Esophagus squamous epithelium (tissue), 5 donors: ENCODE measurements around the gene AIP. TPM values are rescaled to one million over a fixed set of nuclear protein-coding genes. Genes with fewer than 3 reads are reported as not detected.

Source experiments
- DNase-seq: peaks from one replicate; lab custom pipeline; 2025; lab: John Stamatoyannopoulos, UW
- H3K27ac ChIP-seq, 4 donors: fragments of 200-600 bp; sonication (generic); one replicate each; pipeline ENCODE4 v1.5.1; 2016 to 2019; ENCODE audit warnings: mild to moderate bottlenecking in 1 of 4
- H3K27me3 ChIP-seq, 4 donors: fragments of 200-600 bp; sonication (generic); 1 replicate in 3 of 4; 2 replicates in 1 of 4; pipeline versions ENCODE4 v1.5.1 to v1.6.0; 2017 to 2021; ENCODE audit warnings: antibody characterized with exemption in 1 of 4
- H3K36me3 ChIP-seq, 3 donors: fragments of 200-600 bp; sonication (generic); one replicate each; pipeline ENCODE4 v1.5.1; 2016 to 2019
- H3K4me1 ChIP-seq, 3 donors: fragments of 200-600 bp; sonication (generic); one replicate each; pipeline ENCODE4 v1.5.1; 2017 to 2019
- H3K4me3 ChIP-seq, 4 donors: fragments of 200-600 bp; sonication (generic); 1 replicate in 3 of 4; 2 replicates in 1 of 4; pipeline ENCODE4 v1.5.1; 2016 to 2019; ENCODE audit warnings: mild to moderate bottlenecking in 2 of 4, moderate library complexity in 1 of 4
- H3K9me3 ChIP-seq, 3 donors: fragments of 200-600 bp; sonication (generic); one replicate each; pipeline ENCODE4 v1.5.1; 2016 to 2019
- CTCF ChIP-seq, 6 experiments: fragments of 450-650 bp in 4 of 6; fragments of 200-600 bp in 2 of 6; sonication (generic) in 2 of 6; IDR thresholded peaks; one replicate each; pipeline ENCODE4 v1.5.1; 2016 to 2019; ENCODE audit warnings: antibody characterized with exemption in 6 of 6, mild to moderate bottlenecking in 4 of 6, moderate library complexity in 4 of 6
- POLR2A ChIP-seq, 4 donors: fragments of 450-650 bp; IDR thresholded peaks; one replicate each; pipeline ENCODE4 v1.6.1; 2017; ENCODE audit warnings: antibody characterized with exemption in 4 of 4, mild to moderate bottlenecking in 4 of 4, moderate library complexity in 3 of 4
- WGBS, 2 donors: methylation state at CpG; one replicate each; pipeline ENCODE4 v1.1.5; 2018; 5-methylcytosine and 5-hydroxymethylcytosine counted together
- intact Hi-C: fragments of 100-400 bp; cut with DNase I; formaldehyde crosslinking; loops from one replicate; pipeline ENCODE4 v1.15.0; 2022
- total RNA-seq, 4 donors: library from RNA; depleted of rRNA; stranded (reverse); fragments of >200 nt; gene quantifications; one replicate each; pipeline ENCODE4 v1.1.0, GENCODE V29; 2016
- donor health status: DM: yes; HTN: yes; CAD: no.

The AIP gene
- total RNA-seq, 4 donors from 2014 or later: 16.8 to 63.3 (median 28.3) TPM

DNA sequence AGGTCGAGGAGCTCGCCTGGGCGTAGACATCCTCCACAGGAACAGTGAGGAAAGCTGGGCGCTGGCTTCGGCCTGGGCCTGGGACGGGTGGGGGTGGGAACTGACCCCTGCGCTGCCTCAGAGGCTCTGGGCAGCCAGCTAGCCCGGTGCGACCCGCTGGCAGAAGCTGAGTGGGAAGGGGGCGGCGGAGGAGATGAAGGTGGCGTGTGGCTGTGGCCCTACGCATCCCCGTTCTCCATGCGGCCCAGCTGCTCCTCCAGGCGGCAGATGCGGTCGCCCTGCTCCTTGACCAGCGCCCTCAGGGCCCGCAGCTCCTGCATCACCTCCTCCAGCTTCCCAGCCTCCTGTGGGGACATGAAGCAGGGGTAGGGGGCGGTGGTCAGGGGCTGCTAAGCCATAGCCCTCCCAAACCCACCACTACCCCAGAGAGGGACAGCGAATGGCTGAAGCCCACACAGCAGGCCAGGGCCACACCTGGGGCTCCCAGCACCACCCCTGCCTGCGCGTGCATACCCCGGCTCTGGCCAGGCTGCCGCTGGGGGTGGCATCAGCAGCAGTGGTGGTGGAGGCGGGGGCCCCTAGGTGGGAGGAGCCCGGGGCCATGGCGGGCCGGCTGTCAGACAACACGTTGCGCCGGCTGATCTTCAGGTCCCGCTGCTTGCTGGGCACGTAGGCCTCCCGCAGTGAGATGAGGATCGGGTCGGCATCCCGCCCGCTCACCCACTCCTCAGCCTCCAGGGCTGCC is 44.5 kb upstream of the AIP start:
- Histone ChIP-seq H3K9me3 (no peaks in the 10 kb centered on the region), H3K27ac (peak overlapping the region; percentile 25 to 84 (median 66)), H3K4me1 (peaks cover 52 to 91% (median 56%) of the 10 kb centered on the region in 3 donors), H3K4me3 (peak overlapping the region; percentile 8 to 58 (median 40)), H3K36me3 (peaks cover 33 to 88% (median 46%) of the 10 kb centered on the region in 3 donors), H3K27me3 (no peaks in the 10 kb centered on the region)
- 80 to 100% methylated on average over 1 to 17 of the region's 41 CpGs for WGBS, 2 donors
- DNase-seq: no peak
- TF ChIP-seq POLR2A (IDR thresholded peaks at IDR 0.05) (peak in 2 of 4 donors; percentile 12 to 62), CTCF (IDR thresholded peaks at IDR 0.05) (no peak)
- intact Hi-C loops: no loop called here

DNA sequence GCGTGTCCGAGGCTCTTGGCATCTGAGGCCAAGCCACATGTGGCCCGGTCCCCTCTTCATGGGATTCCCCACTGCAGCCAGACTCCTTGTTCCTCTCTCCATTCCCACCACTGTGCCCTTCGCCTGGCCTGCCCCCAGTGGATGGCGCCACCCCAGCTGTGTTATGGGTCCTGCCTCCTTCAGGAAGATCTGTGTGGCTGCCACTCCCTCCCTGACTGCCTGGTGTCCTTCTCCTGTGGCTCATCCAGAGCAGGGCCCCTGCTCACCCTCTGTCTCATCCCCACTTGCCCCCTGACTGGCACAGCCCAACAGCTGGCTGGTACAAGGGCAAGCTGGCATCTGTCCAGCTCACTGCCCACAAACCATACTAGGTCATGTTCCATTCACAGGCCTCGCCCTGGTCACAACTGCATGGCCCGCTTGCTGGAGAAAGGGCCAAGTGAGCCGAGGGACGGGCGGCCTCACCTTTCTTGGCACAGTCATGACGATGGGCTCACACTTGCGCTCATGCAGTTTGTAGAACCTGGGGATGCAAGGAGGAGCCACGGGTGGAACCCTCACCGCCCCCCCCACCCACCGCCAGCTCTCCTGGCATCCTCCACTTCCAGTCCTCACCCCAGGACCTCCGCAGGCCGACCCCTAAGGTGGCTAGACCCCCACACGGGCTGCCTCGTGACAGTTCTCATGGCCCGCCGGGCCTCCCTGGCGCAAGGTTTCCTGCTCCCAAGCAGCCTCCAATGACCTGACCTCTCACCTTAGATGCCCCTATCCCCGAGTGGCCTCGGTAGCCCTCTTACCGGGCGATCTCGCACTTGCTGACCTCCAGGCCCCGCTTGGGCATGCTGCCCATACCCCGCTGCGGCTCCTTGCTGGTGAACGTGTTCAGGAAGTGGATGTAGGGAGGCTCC is 43.3 kb upstream of the AIP start:
- peak in 3 of 6 experiments; percentile 8 to 28 (median 11) for TF ChIP-seq CTCF (IDR thresholded peaks at IDR 0.05)
- no peak for TF ChIP-seq POLR2A (IDR thresholded peaks at IDR 0.05)
- H3K4me3 ChIP-seq: peak overlapping the region in 2 of 4 donors; percentile 12 to 41
- intact Hi-C loops: no loop called here

DNA sequence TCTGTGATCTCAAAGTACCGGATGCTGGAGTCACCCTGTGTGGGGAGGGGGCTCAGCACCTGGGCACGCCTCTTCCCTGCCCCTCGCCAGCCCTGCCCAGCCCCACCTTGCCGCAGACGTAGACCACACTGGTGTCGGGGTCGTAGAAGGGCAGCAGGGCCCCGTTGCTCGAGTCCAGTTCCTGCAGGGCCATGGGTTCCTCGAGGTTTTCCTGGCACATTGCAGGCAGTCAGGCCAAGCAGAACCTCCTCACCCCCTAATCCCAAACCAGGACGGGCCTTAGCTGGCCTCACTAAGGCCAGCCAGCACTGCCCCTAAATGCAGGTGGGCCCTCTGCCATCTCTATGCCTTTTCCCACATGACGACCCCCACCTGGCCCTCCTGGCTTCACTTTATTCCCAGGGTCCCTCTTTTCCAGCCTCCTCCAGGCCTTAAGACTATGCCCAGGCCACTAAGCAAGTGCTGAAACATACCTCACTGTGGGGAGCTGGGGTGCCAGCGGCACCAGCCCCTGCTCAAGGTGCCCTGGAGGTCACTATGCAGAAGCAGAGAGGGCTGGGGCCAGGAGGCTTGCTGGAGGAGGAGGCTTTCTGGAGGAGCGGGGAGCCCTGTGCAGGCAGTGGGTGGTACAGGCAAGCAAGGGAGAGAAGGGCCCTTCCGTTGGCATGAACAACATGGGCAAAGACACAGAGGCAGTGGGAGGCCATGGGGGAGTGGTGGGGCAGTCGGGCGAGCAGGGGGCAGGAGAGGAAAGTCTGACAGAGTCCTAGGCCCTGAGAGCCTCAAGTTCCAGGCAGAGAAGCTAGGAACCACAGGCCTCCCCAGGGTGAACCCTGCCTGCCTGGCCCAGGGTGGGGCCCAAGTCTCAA is 42.4 kb upstream of the AIP start:
- H3K36me3 ChIP-seq: peaks cover 19 to 67% (median 28%) of the 10 kb centered on the region in 3 donors
- DNase-seq: no peak
- peak overlapping the region in 1 of 4 donors; percentile 12 for H3K4me3 ChIP-seq
- H3K9me3 ChIP-seq: no peaks in the 10 kb centered on the region
- peak overlapping the region; percentile 6 to 84 (median 66) for H3K27ac ChIP-seq
- no peaks in the 10 kb centered on the region for H3K27me3 ChIP-seq
- TF ChIP-seq POLR2A (IDR thresholded peaks at IDR 0.05) (no peak), CTCF (IDR thresholded peaks at IDR 0.05) (no peak)
- intact Hi-C loops: no loop called here
- H3K4me1 ChIP-seq: peaks cover 43 to 88% (median 53%) of the 10 kb centered on the region in 3 donors
- 70 to 90% methylated on average over 2 to 6 of the region's 17 CpGs for WGBS, 2 donors

More for the DNA sequence above, 43.3 kb upstream of the AIP start:
- DNase-seq: no peak
- H3K27ac ChIP-seq: peak overlapping the region; percentile 11 to 84 (median 66)
- H3K4me1 ChIP-seq: peaks cover 52 to 88% (median 57%) of the 10 kb centered on the region in 3 donors
- no peaks in the 10 kb centered on the region for H3K9me3 ChIP-seq
- WGBS, 2 donors: 61% methylated on average over 8 to 14 of the region's 31 CpGs
- H3K36me3 ChIP-seq: peaks cover 21 to 76% (median 34%) of the 10 kb centered on the region in 3 donors
- no peaks in the 10 kb centered on the region for H3K27me3 ChIP-seq

- DNase-seq: no peak
- intact Hi-C loops: no loop called here
- WGBS, 2 donors: 78 to 87% methylated on average over 5 to 8 of the region's 21 CpGs
- H3K9me3 ChIP-seq: no peaks in the 10 kb centered on the region
- H3K27ac ChIP-seq: peak overlapping the region in 3 of 4 donors; percentile 53 to 84 (median 79)
- H3K4me3 ChIP-seq: no peak overlapping the region
- H3K36me3 ChIP-seq: peaks cover 19 to 60% (median 22%) of the 10 kb centered on the region in 3 donors
- no peak for TF ChIP-seq POLR2A (IDR thresholded peaks at IDR 0.05)
- TF ChIP-seq CTCF (IDR thresholded peaks at IDR 0.05): no peak
- H3K27me3 ChIP-seq: no peaks in the 10 kb centered on the region
- H3K4me1 ChIP-seq: peaks cover 39 to 82% (median 47%) of the 10 kb centered on the region in 3 donors
Observed at GRCh38 chr11:67441098-67441563, 41.7 kb upstream of the AIP start.
